OCI-LY1 (cell line): ENCODE data around the gene YPEL4.

Source experiments
- EZH2 ChIP-seq: fragments of 200-600 bp; sonication (generic), shearing (Covaris generic); IDR thresholded peaks from 2 replicates; pipeline ENCODE4 v1.8.0; 2017; ENCODE audit warnings: borderline replicate concordance, mixed run types, mild to moderate bottlenecking, antibody characterized with exemption, low read length, moderate library complexity, mixed read lengths
- TF ChIP-seq, protein P1 (sequence below): fragments of 200-600 bp; sonication (generic), shearing (Covaris generic); IDR thresholded peaks from 2 replicates; pipeline ENCODE4 v1.5.1; 2017; ENCODE audit warnings: mild to moderate bottlenecking, antibody characterized with exemption, low read length, moderate library complexity, mixed read lengths

DNA sequence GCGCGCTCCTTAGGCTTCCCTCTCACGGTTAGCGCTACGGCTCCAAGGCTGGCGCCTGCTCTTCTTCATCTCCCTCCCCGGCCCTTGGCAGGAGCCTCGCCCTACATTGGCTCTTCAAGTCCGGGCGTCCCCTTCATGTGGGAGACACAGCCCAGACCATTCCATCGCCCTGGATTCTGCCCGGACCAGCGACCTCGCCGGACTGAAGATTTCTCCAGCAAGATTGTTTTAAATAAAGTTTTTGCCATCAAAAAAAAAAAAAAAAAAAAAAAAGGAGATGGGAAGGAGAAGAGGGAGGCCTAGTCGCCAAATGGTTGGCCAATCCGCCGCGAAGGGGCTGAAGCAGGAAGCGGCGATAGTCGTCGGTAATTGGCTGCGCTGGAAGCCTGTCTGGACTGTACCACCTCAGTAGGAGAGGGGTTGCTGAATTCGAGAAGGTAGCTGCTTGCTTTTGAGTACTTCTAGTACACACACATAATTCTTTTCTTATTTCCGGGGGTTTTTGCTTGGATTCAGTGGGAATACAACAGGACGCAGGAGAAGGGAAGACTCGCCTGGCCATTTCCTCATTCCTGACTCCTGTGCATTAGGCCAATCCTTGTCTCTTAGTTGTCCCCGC lies 17.5 kb upstream of the YPEL4 start:
- TF ChIP-seq, protein P1, sequence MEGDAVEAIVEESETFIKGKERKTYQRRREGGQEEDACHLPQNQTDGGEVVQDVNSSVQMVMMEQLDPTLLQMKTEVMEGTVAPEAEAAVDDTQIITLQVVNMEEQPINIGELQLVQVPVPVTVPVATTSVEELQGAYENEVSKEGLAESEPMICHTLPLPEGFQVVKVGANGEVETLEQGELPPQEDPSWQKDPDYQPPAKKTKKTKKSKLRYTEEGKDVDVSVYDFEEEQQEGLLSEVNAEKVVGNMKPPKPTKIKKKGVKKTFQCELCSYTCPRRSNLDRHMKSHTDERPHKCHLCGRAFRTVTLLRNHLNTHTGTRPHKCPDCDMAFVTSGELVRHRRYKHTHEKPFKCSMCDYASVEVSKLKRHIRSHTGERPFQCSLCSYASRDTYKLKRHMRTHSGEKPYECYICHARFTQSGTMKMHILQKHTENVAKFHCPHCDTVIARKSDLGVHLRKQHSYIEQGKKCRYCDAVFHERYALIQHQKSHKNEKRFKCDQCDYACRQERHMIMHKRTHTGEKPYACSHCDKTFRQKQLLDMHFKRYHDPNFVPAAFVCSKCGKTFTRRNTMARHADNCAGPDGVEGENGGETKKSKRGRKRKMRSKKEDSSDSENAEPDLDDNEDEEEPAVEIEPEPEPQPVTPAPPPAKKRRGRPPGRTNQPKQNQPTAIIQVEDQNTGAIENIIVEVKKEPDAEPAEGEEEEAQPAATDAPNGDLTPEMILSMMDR: no peak
- no peak for TF ChIP-seq EZH2
